HEK293 (cell line): ENCODE data around the gene BAZ1A.
A peak's percentile ranks its signal among the peaks of the same experiment; 100 is the strongest.

ENCODE experiments used
- CTCF ChIA-PET: fragments of 350-600 bp; formaldehyde crosslinking; extraction: SDS; loops from one replicate; lab custom pipeline; 2021; ENCODE audit warnings: antibody characterized with exemption; lab: Yijun Ruan, JAX
- POLR2A ChIA-PET: fragments of 300-600 bp; formaldehyde crosslinking; extraction: SDS; loops from one replicate; lab custom pipeline; 2020; ENCODE audit warnings: antibody characterized with exemption, inconsistent platforms; lab: Yijun Ruan, JAX
- H3K27ac ChIP-seq: fragments of 200-500 bp; sonication (Bioruptor generic); 2 replicates; pipeline ENCODE4 v1.5.1; 2014; ENCODE audit warnings: low read depth, low read length, control low read depth, inconsistent platforms; ENCODE audit errors: extremely low read depth
- H3K36me3 ChIP-seq, 2 experiments: fragments of 200-500 bp in 1 of 2; sonication (Bioruptor generic) in 1 of 2; 1 replicate in 1 of 2; 2 replicates in 1 of 2; pipeline ENCODE4 v1.5.1; 2014 to 2017; ENCODE audit warnings: inconsistent platforms in 2 of 2, low read length in 2 of 2; ENCODE audit not compliant: control insufficient read depth in 2 of 2, insufficient read depth in 1 of 2
- H3K4me1 ChIP-seq: fragments of 200-500 bp; sonication (Bioruptor generic); 2 replicates; pipeline ENCODE4 v1.5.1; 2014; ENCODE audit warnings: mild to moderate bottlenecking, low read length, inconsistent platforms; ENCODE audit not compliant: control insufficient read depth, insufficient read depth
- H3K4me3 ChIP-seq: 2 replicates; pipeline ENCODE4 v1.5.1; 2011; ENCODE audit warnings: low read depth, mild to moderate bottlenecking, control low read depth, low read length, moderate library complexity
- H3K9me3 ChIP-seq: fragments of 200-500 bp; sonication (Bioruptor generic); 2 replicates; pipeline ENCODE4 v1.5.1; 2014; ENCODE audit warnings: low read depth, low read length, inconsistent platforms; ENCODE audit not compliant: control insufficient read depth, insufficient read depth
- ATF2 ChIP-seq: fragments of 450-650 bp; formaldehyde crosslinking; IDR thresholded peaks from 2 replicates; pipeline ENCODE4 v1.5.1; 2016; ENCODE audit warnings: missing biosample characterization, missing genetic modification characterization, low read depth
- CTCF ChIP-seq: fragments of 450-650 bp; formaldehyde crosslinking; IDR thresholded peaks from 2 replicates; pipeline ENCODE4 v1.5.1; 2016; ENCODE audit warnings: missing biosample characterization, missing genetic modification characterization
- FEZF1 ChIP-seq: fragments of 450-650 bp; formaldehyde crosslinking; IDR thresholded peaks from 2 replicates; pipeline ENCODE4 v1.5.1; 2016; ENCODE audit warnings: missing biosample characterization, missing genetic modification characterization
- HOXC10 ChIP-seq: sonication (generic); formaldehyde crosslinking; IDR thresholded peaks from 2 replicates; pipeline ENCODE4 v1.8.1; 2023; ENCODE audit warnings: mild to moderate bottlenecking, missing genetic modification reagents
- HOXD13 ChIP-seq: sonication (generic); formaldehyde crosslinking; IDR thresholded peaks from 2 replicates; pipeline ENCODE4 v1.8.0; 2022; ENCODE audit warnings: missing genetic modification reagents, borderline replicate concordance
- KLF7 ChIP-seq: fragments of 450-650 bp; formaldehyde crosslinking; IDR thresholded peaks from 2 replicates; pipeline ENCODE4 v1.5.1; 2016; ENCODE audit warnings: missing biosample characterization, missing genetic modification characterization, borderline replicate concordance
- ZNF174 ChIP-seq: fragments of 450-650 bp; formaldehyde crosslinking; IDR thresholded peaks from 2 replicates; pipeline ENCODE4 v1.5.0; 2017; ENCODE audit warnings: missing biosample characterization, mild to moderate bottlenecking, missing genetic modification characterization
- ZNF2 ChIP-seq: fragments of 450-650 bp; formaldehyde crosslinking; IDR thresholded peaks from 2 replicates; pipeline ENCODE4 v1.5.1; 2016; ENCODE audit warnings: missing biosample characterization, missing genetic modification characterization
- ZNF239 ChIP-seq: fragments of 450-650 bp; formaldehyde crosslinking; IDR thresholded peaks from 2 replicates; pipeline ENCODE4 v1.5.1; 2016; ENCODE audit warnings: missing biosample characterization, missing genetic modification characterization
- ZNF341 ChIP-seq: fragments of 450-650 bp; formaldehyde crosslinking; IDR thresholded peaks from 2 replicates; pipeline ENCODE4; 2016; ENCODE audit warnings: low read depth, missing biosample characterization, missing genetic modification characterization
- ZNF404 ChIP-seq: fragments of 450-650 bp; formaldehyde crosslinking; IDR thresholded peaks from 2 replicates; pipeline ENCODE4 v1.5.1; 2017; ENCODE audit warnings: missing biosample characterization, missing genetic modification characterization
- ZNF416 ChIP-seq: fragments of 450-650 bp; formaldehyde crosslinking; IDR thresholded peaks from 2 replicates; pipeline ENCODE4 v1.5.1; 2016; ENCODE audit warnings: missing biosample characterization, missing genetic modification characterization
- ZNF549 ChIP-seq: fragments of 450-650 bp; IDR thresholded peaks from 2 replicates; pipeline ENCODE4 v1.5.1; 2018; ENCODE audit warnings: missing biosample characterization, missing genetic modification characterization, mild to moderate bottlenecking, inconsistent platforms, moderate library complexity
- ZNF560 ChIP-seq: fragments of 450-650 bp; formaldehyde crosslinking; IDR thresholded peaks from 2 replicates; pipeline ENCODE4 v1.5.1; 2017; ENCODE audit warnings: missing biosample characterization, missing genetic modification characterization, borderline replicate concordance
- ZNF561 ChIP-seq: fragments of 450-650 bp; IDR thresholded peaks from 2 replicates; pipeline ENCODE4 v1.5.1; 2018; ENCODE audit warnings: missing biosample characterization, missing genetic modification characterization, borderline replicate concordance
- ZNF600 ChIP-seq: fragments of 450-650 bp; formaldehyde crosslinking; IDR thresholded peaks from 2 replicates; pipeline ENCODE4 v1.5.1; 2016; ENCODE audit warnings: missing biosample characterization, missing genetic modification characterization
- ZNF660 ChIP-seq: fragments of 450-650 bp; IDR thresholded peaks from 2 replicates; pipeline ENCODE4 v1.5.1; 2018; ENCODE audit warnings: missing biosample characterization, mild to moderate bottlenecking, missing genetic modification characterization
- ZNF76 ChIP-seq: fragments of 450-650 bp; formaldehyde crosslinking; IDR thresholded peaks from 2 replicates; pipeline ENCODE4; 2016; ENCODE audit warnings: low read depth, missing biosample characterization, missing genetic modification characterization, borderline replicate concordance
- ZNF776 ChIP-seq: fragments of 450-650 bp; formaldehyde crosslinking; IDR thresholded peaks from 2 replicates; pipeline ENCODE4 v1.5.0; 2017; ENCODE audit warnings: missing biosample characterization, missing genetic modification characterization, borderline replicate concordance
- ZSCAN23 ChIP-seq: fragments of 450-650 bp; formaldehyde crosslinking; IDR thresholded peaks from 2 replicates; pipeline ENCODE4 v1.5.1; 2016; ENCODE audit warnings: missing biosample characterization, missing genetic modification characterization
- TF ChIP-seq, protein P1 (sequence below): fragments of 450-650 bp; formaldehyde crosslinking; IDR thresholded peaks from 2 replicates; pipeline ENCODE4 v1.5.1; 2016; ENCODE audit warnings: missing biosample characterization, missing genetic modification characterization

BAZ1A gene

GRCh38 chr14:34875031-34875922, at the start of gene BAZ1A (continued):
- peak; percentile 61 for TF ChIP-seq CTCF (tag by site-specific recombination)
- no peak for TF ChIP-seq ZNF549 (tag by site-specific recombination)
- TF ChIP-seq, protein P1, sequence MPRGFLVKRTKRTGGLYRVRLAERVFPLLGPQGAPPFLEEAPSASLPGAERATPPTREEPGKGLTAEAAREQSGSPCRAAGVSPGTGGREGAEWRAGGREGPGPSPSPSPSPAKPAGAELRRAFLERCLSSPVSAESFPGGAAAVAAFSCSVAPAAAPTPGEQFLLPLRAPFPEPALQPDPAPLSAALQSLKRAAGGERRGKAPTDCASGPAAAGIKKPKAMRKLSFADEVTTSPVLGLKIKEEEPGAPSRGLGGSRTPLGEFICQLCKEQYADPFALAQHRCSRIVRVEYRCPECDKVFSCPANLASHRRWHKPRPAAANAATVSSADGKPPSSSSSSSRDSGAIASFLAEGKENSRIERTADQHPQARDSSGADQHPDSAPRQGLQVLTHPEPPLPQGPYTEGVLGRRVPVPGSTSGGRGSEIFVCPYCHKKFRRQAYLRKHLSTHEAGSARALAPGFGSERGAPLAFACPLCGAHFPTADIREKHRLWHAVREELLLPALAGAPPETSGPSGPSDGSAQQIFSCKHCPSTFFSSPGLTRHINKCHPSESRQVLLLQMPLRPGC (tag by site-specific recombination) = 0 out of 2 replicates have a peak, but pooled peaks have one; percentile 34
- TF ChIP-seq ZNF341 (tag by site-specific recombination) = peak; percentile 83
- no peak for TF ChIP-seq ZNF174
- TF ChIP-seq HOXD13 = peak; percentile 69; the same call in 1 of the 2 replicates
- peak; percentile 28; the same call in 1 of the 2 replicates for TF ChIP-seq ZNF600 (tag by site-specific recombination)
- 0 out of 2 replicates have a peak, but pooled peaks have one; percentile 22 for TF ChIP-seq ZNF2 (tag by site-specific recombination)
- peak; percentile 67 for TF ChIP-seq FEZF1 (tag by site-specific recombination)
- peak; percentile 14; the same call in 1 of the 2 replicates for TF ChIP-seq ZSCAN23
- TF ChIP-seq ZNF660 (tag by site-specific recombination) = peak; percentile 53; the same call in 1 of the 2 replicates

GRCh38 chr14:34920339-34920738, 45.2 kb upstream of the BAZ1A start:
- Histone ChIP-seq H3K36me3 (no peaks in the 10 kb centered on the region), H3K4me3 (no peak overlapping the region), H3K9me3 (no peaks in the 10 kb centered on the region)
- TF ChIP-seq ZNF416 (tag by site-specific recombination) (no peak), HOXC10 (CRISPR knock-in tag) (no peak), ZNF76 (tag by site-specific recombination) (no peak), ZNF561 (tag by site-specific recombination) (no peak), KLF7 (no peak), ZNF776 (tag by site-specific recombination) (no peak), ATF2 (tag by site-specific recombination) (no peak), ZNF404 (tag by site-specific recombination) (no peak), ZNF560 (tag by site-specific recombination) (no peak), ZNF239 (tag by site-specific recombination) (no peak)
- TF ChIP-seq, all 188 proteins: peak for 0
- ChIA-PET CTCF (no interaction called here), POLR2A (no interaction called here)
- H3K27ac ChIP-seq = no peak overlapping the region
- no peaks in the 10 kb centered on the region for H3K4me1 ChIP-seq
